ENCODE data around the gene SMURF1.

SMURF1 gene

DNA sequence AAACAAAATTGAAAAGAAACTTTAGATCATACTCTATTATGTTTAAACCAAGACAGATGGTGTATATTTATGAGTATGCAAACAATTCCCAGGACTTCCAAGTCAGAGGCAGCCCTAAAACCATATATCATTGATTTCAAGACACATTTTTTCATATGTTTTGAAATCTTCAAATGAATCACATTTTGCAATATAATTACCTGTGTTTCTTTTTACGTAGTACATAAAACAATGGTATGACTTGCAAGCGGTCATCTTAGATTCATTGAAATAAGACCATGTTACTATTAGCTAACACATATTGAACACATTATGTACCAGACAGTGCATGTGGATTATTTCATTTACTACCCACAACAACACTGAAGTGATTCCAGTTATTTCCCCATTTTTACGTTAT is 14.9 kb downstream of the SMURF1 start:
- Histone ChIP-seq H3K9me3 (ENCODE audit: control insufficient read depth, insufficient read depth, low read length) (no peaks in the 10 kb centered on the region), H3K4me3 (ENCODE audit: low read length) (no peak overlapping the region), H3K27ac (ENCODE audit: low read length) (no peak overlapping the region), H3K27me3 (ENCODE audit: control insufficient read depth, insufficient read depth, low read length) (no peaks in the 10 kb centered on the region), H3K4me1 (ENCODE audit: control insufficient read depth, insufficient read depth, low read length) (peaks cover 2% of the 10 kb centered on the region; the same call in 1 of the 2 replicates), H3K36me3 (ENCODE audit: control insufficient read depth, insufficient read depth, low read length) (no peaks in the 10 kb centered on the region)
- no peak for DNase-seq (ENCODE audit: low read depth, low spot score)
- no CpG with 5 or more reads among the region's 3 CpGs for WGBS (ENCODE audit: insufficient coverage, insufficient read length)

DNA sequence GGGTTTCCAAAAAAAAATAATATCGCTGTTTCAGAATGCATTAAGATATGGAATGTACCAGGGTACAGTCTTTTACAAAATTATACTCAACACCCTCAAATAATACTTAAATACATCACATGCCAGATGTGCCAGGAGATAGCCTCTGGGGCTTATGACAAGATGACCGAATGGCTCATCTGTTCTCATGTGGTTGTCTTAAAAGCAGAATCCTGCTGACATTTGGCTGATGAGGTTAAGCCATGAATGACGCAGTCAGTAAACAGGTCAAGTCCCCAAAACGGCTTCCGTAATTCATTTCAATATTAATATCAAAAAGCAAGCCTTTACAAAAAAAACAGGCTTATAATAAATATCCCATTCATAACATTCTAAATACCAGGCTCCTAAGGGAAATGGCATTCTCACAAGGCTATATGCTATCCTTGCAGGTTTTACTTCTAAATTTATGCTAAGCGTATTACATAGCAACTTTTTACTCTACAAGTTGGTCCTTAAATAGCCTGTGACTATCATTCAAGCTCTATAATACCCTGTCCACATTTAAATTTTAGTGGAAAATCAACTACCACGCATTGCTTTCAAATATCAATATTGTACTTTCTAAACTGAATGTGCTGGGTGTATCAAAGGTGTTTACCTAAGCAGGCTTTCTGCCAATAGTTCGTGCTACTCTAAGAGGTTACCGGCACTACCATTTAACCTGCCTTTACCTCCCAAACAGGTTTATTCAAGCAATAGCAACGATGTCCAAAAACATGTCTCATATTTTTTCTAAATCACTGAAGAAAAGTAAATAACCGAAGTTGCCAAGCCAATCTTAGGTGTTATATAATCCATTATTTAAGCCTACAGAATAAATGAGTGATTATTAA is 15.6 kb downstream of the SMURF1 start:
- DNase-seq (ENCODE audit: low read depth, low spot score), result no peak
- Histone ChIP-seq H3K4me3 (ENCODE audit: low read length) (no peak overlapping the region), H3K9me3 (ENCODE audit: control insufficient read depth, insufficient read depth, low read length) (no peaks in the 10 kb centered on the region), H3K36me3 (ENCODE audit: control insufficient read depth, insufficient read depth, low read length) (no peaks in the 10 kb centered on the region), H3K27ac (ENCODE audit: low read length) (no peak overlapping the region), H3K27me3 (ENCODE audit: control insufficient read depth, insufficient read depth, low read length) (no peaks in the 10 kb centered on the region), H3K4me1 (ENCODE audit: control insufficient read depth, insufficient read depth, low read length) (peaks cover 2% of the 10 kb centered on the region; the same call in 1 of the 2 replicates)
- WGBS (ENCODE audit: insufficient coverage, insufficient read length), result no CpG with 5 or more reads among the region's 11 CpGs

DNA sequence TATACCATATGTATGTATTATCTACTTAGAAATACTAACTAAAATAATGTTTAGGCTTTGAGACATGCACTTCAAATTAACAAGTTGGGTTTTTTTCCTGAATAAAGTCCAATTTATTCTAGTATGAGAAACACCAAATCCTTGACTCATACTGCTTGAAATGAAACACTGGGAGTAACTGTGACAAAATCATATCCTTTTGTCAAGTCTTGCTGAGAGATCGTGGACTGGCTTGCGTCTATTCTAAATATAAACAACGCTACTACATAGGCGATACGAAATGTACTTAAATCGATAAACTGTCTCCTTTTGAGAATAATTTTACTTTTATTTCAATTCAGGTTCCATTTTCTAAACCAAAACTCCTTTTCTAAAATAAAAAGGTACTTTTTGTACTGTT is 16.3 kb downstream of the SMURF1 start:
- Histone ChIP-seq H3K4me1 (ENCODE audit: control insufficient read depth, insufficient read depth, low read length) (peaks cover 2% of the 10 kb centered on the region; the same call in 1 of the 2 replicates), H3K4me3 (ENCODE audit: low read length) (no peak overlapping the region), H3K9me3 (ENCODE audit: control insufficient read depth, insufficient read depth, low read length) (no peaks in the 10 kb centered on the region), H3K36me3 (ENCODE audit: control insufficient read depth, insufficient read depth, low read length) (no peaks in the 10 kb centered on the region), H3K27me3 (ENCODE audit: control insufficient read depth, insufficient read depth, low read length) (no peaks in the 10 kb centered on the region), H3K27ac (ENCODE audit: low read length) (no peak overlapping the region)
- WGBS (ENCODE audit: insufficient coverage, insufficient read length), result 100% methylated on average over 3 of the region's 6 CpGs
- DNase-seq (ENCODE audit: low read depth, low spot score), result no peak

DNA sequence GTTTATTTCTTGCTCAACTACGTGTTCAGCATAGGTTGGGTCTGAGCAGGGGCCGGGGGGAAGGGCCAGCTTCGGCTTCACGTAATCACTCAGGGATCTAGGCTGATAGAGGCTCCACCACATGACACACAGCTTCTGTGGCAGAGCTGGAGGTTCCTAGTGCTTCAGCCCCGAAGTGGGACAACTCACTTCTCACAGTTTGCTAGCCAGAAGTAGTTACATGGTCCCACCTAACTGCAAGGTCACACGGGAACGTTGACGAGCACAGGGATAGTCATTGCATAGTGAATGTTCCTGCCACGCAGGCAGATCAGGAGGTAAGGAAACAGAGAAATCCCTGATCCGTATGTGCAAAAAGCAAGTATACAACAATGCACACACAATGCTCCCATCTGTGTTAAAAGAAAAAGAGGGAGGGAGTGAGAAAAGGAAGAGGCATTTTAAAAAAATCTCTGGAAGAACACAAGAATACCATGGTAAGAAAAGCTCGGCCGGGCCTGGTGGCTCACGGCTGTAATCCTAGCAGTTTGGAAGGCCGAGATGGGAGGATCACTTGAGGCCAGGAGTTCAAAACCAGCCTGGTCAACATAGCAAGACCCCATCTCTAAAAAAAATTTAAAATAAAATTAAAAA is 16.9 kb downstream of the SMURF1 start:
- peaks cover 2% of the 10 kb centered on the region; the same call in 1 of the 2 replicates for H3K4me1 ChIP-seq (ENCODE audit: control insufficient read depth, insufficient read depth, low read length)
- H3K9me3 ChIP-seq (ENCODE audit: control insufficient read depth, insufficient read depth, low read length), result no peaks in the 10 kb centered on the region
- no CpG with 5 or more reads among the region's 14 CpGs for WGBS (ENCODE audit: insufficient coverage, insufficient read length)
- no peaks in the 10 kb centered on the region for H3K36me3 ChIP-seq (ENCODE audit: control insufficient read depth, insufficient read depth, low read length)
- H3K4me3 ChIP-seq (ENCODE audit: low read length), result no peak overlapping the region
- H3K27me3 ChIP-seq (ENCODE audit: control insufficient read depth, insufficient read depth, low read length), result no peaks in the 10 kb centered on the region
- DNase-seq (ENCODE audit: low read depth, low spot score), result no peak
- H3K27ac ChIP-seq (ENCODE audit: low read length), result no peak overlapping the region

DNA sequence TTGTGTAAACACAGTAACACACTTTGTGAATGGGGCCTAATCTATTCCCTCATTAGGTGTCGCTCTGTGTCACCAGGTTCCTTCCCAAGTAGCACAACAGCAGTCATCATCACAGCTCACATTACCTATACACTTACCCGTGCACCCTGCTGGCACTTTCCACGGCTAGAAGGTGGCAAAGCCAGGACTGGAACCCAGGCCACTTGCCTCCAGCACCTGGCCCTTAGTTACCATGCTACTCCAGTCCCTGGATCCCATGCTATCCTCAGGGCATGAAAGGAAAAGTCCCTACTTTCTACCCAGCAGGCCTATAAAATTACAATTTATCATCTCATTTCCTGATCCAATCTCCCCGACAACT is 18.4 kb downstream of the SMURF1 start:
- peaks cover 2% of the 10 kb centered on the region for H3K4me1 ChIP-seq (ENCODE audit: control insufficient read depth, insufficient read depth, low read length)

DNA sequence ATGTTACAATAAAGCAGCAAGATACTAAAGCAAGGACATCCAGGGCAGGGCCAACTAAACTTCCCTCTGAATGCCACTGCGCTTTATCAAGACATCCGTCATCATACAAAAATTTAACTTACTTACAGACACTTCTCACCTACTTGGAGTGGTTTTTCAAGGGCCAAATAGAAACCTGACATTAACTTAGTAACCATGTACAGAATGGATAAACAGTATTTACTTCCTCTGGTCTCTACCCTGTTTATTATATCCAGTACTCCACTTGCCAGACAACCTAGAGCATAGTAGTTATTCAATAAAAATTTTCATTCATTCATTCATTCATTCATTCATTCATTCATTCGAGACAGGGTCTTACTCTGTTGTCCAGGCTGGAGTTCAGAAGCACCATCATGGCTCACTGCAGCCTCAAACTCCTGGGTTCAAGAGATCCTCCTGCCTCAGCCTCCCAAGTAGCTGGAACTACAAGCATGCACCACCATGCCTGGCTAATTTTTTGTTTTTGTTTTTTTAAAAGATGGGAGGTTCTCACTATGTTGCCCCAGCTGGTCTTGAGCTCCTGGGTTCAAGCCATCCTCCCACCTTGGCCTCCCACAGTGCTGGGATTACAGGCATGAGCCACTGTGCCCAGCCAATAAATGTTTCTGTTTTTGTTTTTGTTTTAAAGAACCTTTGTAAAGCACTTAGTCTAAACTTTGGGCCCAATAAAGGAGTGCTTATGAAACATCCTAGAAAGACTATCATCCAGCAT is 19.0 kb downstream of the SMURF1 start:
- H3K27me3 ChIP-seq (ENCODE audit: control insufficient read depth, insufficient read depth, low read length), result no peaks in the 10 kb centered on the region
- no CpG with 5 or more reads among the region's 3 CpGs for WGBS (ENCODE audit: insufficient coverage, insufficient read length)
- DNase-seq (ENCODE audit: low read depth, low spot score), result no peak
- no peak overlapping the region for H3K4me3 ChIP-seq (ENCODE audit: low read length)
- H3K36me3 ChIP-seq (ENCODE audit: control insufficient read depth, insufficient read depth, low read length), result no peaks in the 10 kb centered on the region
- H3K4me1 ChIP-seq (ENCODE audit: control insufficient read depth, insufficient read depth, low read length), result peaks cover 2% of the 10 kb centered on the region
- H3K27ac ChIP-seq (ENCODE audit: low read length), result no peak overlapping the region
- no peaks in the 10 kb centered on the region for H3K9me3 ChIP-seq (ENCODE audit: control insufficient read depth, insufficient read depth, low read length)

More for the DNA sequence above, 18.4 kb downstream of the SMURF1 start:
- H3K36me3 ChIP-seq (ENCODE audit: control insufficient read depth, insufficient read depth, low read length), result no peaks in the 10 kb centered on the region
- H3K27ac ChIP-seq (ENCODE audit: low read length), result no peak overlapping the region
- DNase-seq (ENCODE audit: low read depth, low spot score), result no peak
- H3K4me3 ChIP-seq (ENCODE audit: low read length), result no peak overlapping the region
- no peaks in the 10 kb centered on the region for H3K27me3 ChIP-seq (ENCODE audit: control insufficient read depth, insufficient read depth, low read length)
- no peaks in the 10 kb centered on the region for H3K9me3 ChIP-seq (ENCODE audit: control insufficient read depth, insufficient read depth, low read length)
- 100% methylated on average over 1 of the region's 4 CpGs for WGBS (ENCODE audit: insufficient coverage, insufficient read length)

DNA sequence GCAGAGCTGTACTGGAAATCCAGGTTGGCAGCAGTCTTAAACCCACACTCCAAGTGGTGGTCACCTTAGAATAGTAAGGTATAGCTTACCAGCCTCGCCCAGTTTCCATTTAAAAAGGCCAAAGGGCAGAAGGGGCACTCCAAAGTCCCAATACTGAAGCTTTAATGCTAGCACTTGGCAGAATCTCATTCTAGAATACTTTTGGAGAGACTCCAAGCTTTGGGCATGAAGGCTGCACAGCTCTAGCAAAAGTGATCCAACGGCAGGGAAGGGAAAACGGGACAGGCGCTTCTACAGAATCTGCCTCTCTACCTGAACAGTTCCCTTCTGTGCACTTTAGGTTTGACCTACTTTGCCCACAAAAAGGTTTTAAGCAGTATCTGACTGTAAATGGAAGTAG is 19.7 kb downstream of the SMURF1 start:
- H3K9me3 ChIP-seq (ENCODE audit: control insufficient read depth, insufficient read depth, low read length), result no peaks in the 10 kb centered on the region
- no CpG with 5 or more reads among the region's 4 CpGs for WGBS (ENCODE audit: insufficient coverage, insufficient read length)
- DNase-seq (ENCODE audit: low read depth, low spot score), result no peak
- H3K36me3 ChIP-seq (ENCODE audit: control insufficient read depth, insufficient read depth, low read length), result no peaks in the 10 kb centered on the region
- no peaks in the 10 kb centered on the region for H3K27me3 ChIP-seq (ENCODE audit: control insufficient read depth, insufficient read depth, low read length)
- H3K4me3 ChIP-seq (ENCODE audit: low read length), result no peak overlapping the region
- H3K4me1 ChIP-seq (ENCODE audit: control insufficient read depth, insufficient read depth, low read length), result peaks cover 2% of the 10 kb centered on the region
- H3K27ac ChIP-seq (ENCODE audit: low read length), result no peak overlapping the region

DNA sequence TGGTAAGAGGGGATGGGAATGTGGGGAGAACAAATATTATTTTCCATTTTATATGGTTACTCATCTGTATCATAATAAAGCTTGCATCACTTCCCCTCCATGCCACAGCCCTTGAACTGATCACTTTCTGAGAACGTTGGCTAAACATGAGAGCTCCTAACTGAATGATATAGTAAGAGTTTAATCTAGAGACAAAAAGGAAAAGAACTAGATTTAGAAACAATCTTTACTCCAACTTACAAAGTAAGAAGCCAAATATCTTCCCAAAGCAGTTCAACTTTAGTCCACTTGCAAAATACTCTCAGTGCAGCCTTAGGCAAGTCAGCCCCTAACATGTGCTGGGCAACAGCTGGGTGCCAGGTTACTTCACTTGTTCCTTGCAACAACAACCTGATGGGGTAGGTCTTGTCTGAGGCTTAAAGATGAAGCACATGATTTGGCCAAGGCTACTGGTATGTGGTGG is 20.3 kb downstream of the SMURF1 start:
- Histone ChIP-seq H3K27ac (ENCODE audit: low read length) (no peak overlapping the region), H3K9me3 (ENCODE audit: control insufficient read depth, insufficient read depth, low read length) (no peaks in the 10 kb centered on the region), H3K4me3 (ENCODE audit: low read length) (no peak overlapping the region), H3K27me3 (ENCODE audit: control insufficient read depth, insufficient read depth, low read length) (no peaks in the 10 kb centered on the region), H3K4me1 (ENCODE audit: control insufficient read depth, insufficient read depth, low read length) (peaks cover 2% of the 10 kb centered on the region), H3K36me3 (ENCODE audit: control insufficient read depth, insufficient read depth, low read length) (no peaks in the 10 kb centered on the region)
- DNase-seq (ENCODE audit: low read depth, low spot score), result no peak
- WGBS (ENCODE audit: insufficient coverage, insufficient read length), result no CpG with 5 or more reads among the region's 1 CpG

DNA sequence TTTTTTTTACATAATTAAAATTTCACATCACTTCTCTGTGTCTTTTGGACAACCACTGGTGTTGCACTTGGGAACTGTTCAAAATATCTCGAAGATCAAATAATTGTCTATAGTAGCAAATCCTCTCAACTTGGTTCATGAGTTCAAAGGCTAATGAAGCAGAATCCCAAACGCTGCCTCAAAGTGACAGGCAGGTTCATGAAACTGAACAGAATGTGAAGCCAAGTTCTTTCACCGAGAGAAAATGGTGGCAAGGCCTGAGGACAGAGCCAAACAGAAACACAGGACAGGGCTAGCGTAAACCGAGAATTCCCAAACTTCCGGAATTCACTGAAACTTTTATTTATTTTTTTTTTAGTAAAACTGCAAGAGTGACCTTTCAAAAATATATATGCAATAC is 21.1 kb downstream of the SMURF1 start:
- Histone ChIP-seq H3K27me3 (ENCODE audit: control insufficient read depth, insufficient read depth, low read length) (no peaks in the 10 kb centered on the region), H3K27ac (ENCODE audit: low read length) (no peak overlapping the region), H3K4me1 (ENCODE audit: control insufficient read depth, insufficient read depth, low read length) (peaks cover 2% of the 10 kb centered on the region), H3K36me3 (ENCODE audit: control insufficient read depth, insufficient read depth, low read length) (no peaks in the 10 kb centered on the region), H3K9me3 (ENCODE audit: control insufficient read depth, insufficient read depth, low read length) (no peaks in the 10 kb centered on the region), H3K4me3 (ENCODE audit: low read length) (no peak overlapping the region)
- no peak for DNase-seq (ENCODE audit: low read depth, low spot score)
- no CpG with 5 or more reads among the region's 6 CpGs for WGBS (ENCODE audit: insufficient coverage, insufficient read length)

DNA sequence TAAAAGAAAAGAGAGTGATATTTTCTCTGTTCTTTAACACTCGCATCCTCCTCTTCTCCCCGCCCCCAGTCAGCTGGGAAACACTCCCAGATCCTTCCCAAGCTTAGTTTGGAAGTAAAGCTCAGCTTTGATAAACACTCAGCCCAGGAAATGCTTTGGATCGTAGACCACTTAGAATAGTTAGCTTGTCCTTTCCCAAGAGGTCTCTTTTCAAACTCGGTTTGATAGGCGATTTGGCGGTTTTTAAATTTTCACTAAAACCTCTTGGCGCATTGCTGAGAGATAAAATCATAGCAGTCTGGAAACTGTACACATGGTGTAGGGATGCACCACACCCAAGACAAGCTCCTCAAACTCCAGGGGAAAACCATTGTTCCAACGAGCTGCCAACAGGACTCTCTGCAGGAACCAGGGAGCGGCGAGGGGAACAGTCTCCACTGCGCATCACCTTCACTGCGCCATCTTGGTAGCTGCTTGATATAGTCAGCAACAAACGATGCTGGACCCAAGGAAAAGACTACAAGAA is 22.3 kb downstream of the SMURF1 start:
- H3K27ac ChIP-seq (ENCODE audit: low read length), result no peak overlapping the region
- no peaks in the 10 kb centered on the region for H3K9me3 ChIP-seq (ENCODE audit: control insufficient read depth, insufficient read depth, low read length)
- H3K4me3 ChIP-seq (ENCODE audit: low read length), result no peak overlapping the region
- H3K4me1 ChIP-seq (ENCODE audit: control insufficient read depth, insufficient read depth, low read length), result no peaks in the 10 kb centered on the region; the same call in 1 of the 2 replicates
- no peaks in the 10 kb centered on the region for H3K36me3 ChIP-seq (ENCODE audit: control insufficient read depth, insufficient read depth, low read length)
- no peaks in the 10 kb centered on the region for H3K27me3 ChIP-seq (ENCODE audit: control insufficient read depth, insufficient read depth, low read length)
- DNase-seq (ENCODE audit: low read depth, low spot score), result no peak
- no CpG with 5 or more reads among the region's 13 CpGs for WGBS (ENCODE audit: insufficient coverage, insufficient read length)
